Measurements from ENCODE around the gene DNAH6.

DNAH6 gene

GRCh38 chr2:84808279-84808678 lies 292.0 kb downstream of the DNAH6 start:
- no peak for DNase-seq

- DNase-seq: no peak
These were observed 295.6 kb downstream of the DNAH6 start for GRCh38 chr2:84811839-84812431.

- DNase-seq: no peak
These were observed 298.8 kb downstream of the DNAH6 start for GRCh38 chr2:84815146-84815545.

- no peak for DNase-seq
These were observed 300.2 kb downstream of the DNAH6 start for GRCh38 chr2:84816426-84817026.

GRCh38 chr2:84817239-84817655 lies 300.9 kb downstream of the DNAH6 start:
- DNase-seq: no peak

GRCh38 chr2:84821806-84822205 lies 305.5 kb downstream of the DNAH6 start:
- no peak for DNase-seq

GRCh38 chr2:84823229-84823628 lies 306.9 kb downstream of the DNAH6 start:
- DNase-seq: no peak

- DNase-seq: no peak
These were observed 307.5 kb downstream of the DNAH6 start for GRCh38 chr2:84823788-84824187.

GRCh38 chr2:84827978-84828575 lies 311.8 kb downstream of the DNAH6 start:
- DNase-seq: no peak

- DNase-seq: no peak
These were observed 313.4 kb downstream of the DNAH6 start for GRCh38 chr2:84829693-84830092.

- DNase-seq: no peak
These were observed 313.8 kb downstream of the DNAH6 start for GRCh38 chr2:84830095-84830494.

- DNase-seq: no peak
These were observed 314.6 kb downstream of the DNAH6 start for GRCh38 chr2:84830758-84831500.

- DNase-seq: no peak
These were observed 316.6 kb downstream of the DNAH6 start for GRCh38 chr2:84832772-84833461.

GRCh38 chr2:84833481-84834150 lies 317.3 kb downstream of the DNAH6 start:
- no peak for DNase-seq

- no peak for DNase-seq
These were observed 319.9 kb downstream of the DNAH6 start for GRCh38 chr2:84836215-84836614.

GRCh38 chr2:84838434-84839145 lies 322.3 kb downstream of the DNAH6 start:
- no peak for DNase-seq

- DNase-seq: no peak
These were observed 323.6 kb downstream of the DNAH6 start for GRCh38 chr2:84839851-84840250.

- no peak for DNase-seq
These were observed 324.0 kb downstream of the DNAH6 start for GRCh38 chr2:84840306-84840705.

- no peak for DNase-seq
These were observed 325.3 kb downstream of the DNAH6 start for GRCh38 chr2:84841577-84841976.

- no peak for DNase-seq
These were observed 327.8 kb downstream of the DNAH6 start for GRCh38 chr2:84844141-84844540.

GRCh38 chr2:84846041-84846663 lies 329.9 kb downstream of the DNAH6 start:
- DNase-seq: peak; percentile 26
